Panc1 (cell line): ENCODE data around the gene SPINK14. TPM values are rescaled to one million over a fixed set of nuclear protein-coding genes. Genes with fewer than 3 reads are reported as not detected.

Experiments used
- ATAC-seq: fragments of 200-7000 bp; cut with Tn5 transposase; 2 replicates; pipeline ENCODE4 v1.9.1; 2020; ENCODE audit warnings: mild to moderate bottlenecking, moderate library complexity
- BruUV-seq: library from RNA; stranded (reverse); fragments of 400-500 nt; replicated peaks from 2 replicates; lab custom pipeline; 2021; lab: Mats Ljungman, UMichigan
- CTCF ChIA-PET: fragments of 300-600 bp; sonication (Branson Sonifier 250); formaldehyde crosslinking; loops from one replicate; lab custom pipeline; 2022; ENCODE audit warnings: antibody characterized with exemption; lab: Charles Lee
- POLR2A ChIA-PET: fragments of 300-600 bp; sonication (Branson Sonifier 250); formaldehyde crosslinking; loops from one replicate; lab custom pipeline; 2022; ENCODE audit warnings: antibody characterized with exemption; lab: Charles Lee
- DNase-seq: peaks from one replicate; pipeline ENCODE4 v3.0.0-alpha.2; 2010; ENCODE audit warnings: low read depth, low spot score
- H3K27ac ChIP-seq: 2 replicates; pipeline ENCODE4 v1.5.1; 2011; ENCODE audit warnings: mild to moderate bottlenecking, low read length, inconsistent platforms
- H3K27me3 ChIP-seq: fragments of 200-500 bp; sonication (Bioruptor generic); 2 replicates; pipeline ENCODE4 v1.6.0; 2014; ENCODE audit warnings: low read length, inconsistent platforms; ENCODE audit not compliant: control insufficient read depth, insufficient read depth
- H3K36me3 ChIP-seq: fragments of 200-500 bp; sonication (Bioruptor generic); 2 replicates; pipeline ENCODE4 v1.5.1; 2014; ENCODE audit warnings: inconsistent platforms, mild to moderate bottlenecking, low read length, moderate library complexity; ENCODE audit not compliant: control insufficient read depth, insufficient read depth
- H3K4me1 ChIP-seq: 2 replicates; pipeline ENCODE4 v1.5.1; 2011; ENCODE audit warnings: inconsistent platforms, mild to moderate bottlenecking, low read length, moderate library complexity; ENCODE audit not compliant: control insufficient read depth, insufficient read depth
- H3K4me3 ChIP-seq, 2 experiments: 2 replicates each; pipeline ENCODE4 v1.5.1; 2011 to 2012; ENCODE audit warnings: low read depth in 2 of 2, low read length in 2 of 2, mild to moderate bottlenecking in 2 of 2, inconsistent platforms in 1 of 2, moderate library complexity in 1 of 2
- H3K9me3 ChIP-seq: fragments of 200-500 bp; sonication (Bioruptor generic); 2 replicates; pipeline ENCODE4 v1.5.1; 2014; ENCODE audit warnings: low read depth, mild to moderate bottlenecking, inconsistent platforms, low read length, moderate library complexity; ENCODE audit not compliant: control insufficient read depth, insufficient read depth
- POLR2AphosphoS5 ChIP-seq: IDR thresholded peaks from 2 replicates; pipeline ENCODE4 v1.6.1; 2012; ENCODE audit warnings: mild to moderate bottlenecking, low read depth, low read length, moderate library complexity
- SIN3A ChIP-seq: IDR thresholded peaks from 2 replicates; pipeline ENCODE4 v1.6.1; 2012; ENCODE audit warnings: low read depth, mild to moderate bottlenecking, low read length, moderate library complexity, borderline replicate concordance; ENCODE audit not compliant: insufficient read depth
- TCF7L2 ChIP-seq: IDR thresholded peaks from 2 replicates; pipeline ENCODE4 v1.6.1; 2011; ENCODE audit warnings: mild to moderate bottlenecking, low read depth, low read length, inconsistent platforms
- in situ Hi-C: cut with HindIII; loops from 2 replicates; pipeline ENCODE4 v1.10.0; 2016; ENCODE audit warnings: low sequenced_read_pairs, low pct_unique_long_range_greater_than_20kb
- intact Hi-C: fragments of 100-400 bp; cut with micrococcal nuclease; formaldehyde crosslinking; loops from one replicate; pipeline ENCODE4 v1.10.0; 2022; ENCODE audit not compliant: unreplicated experiment
- total RNA-seq: library from RNA; stranded (reverse); gene quantifications from one replicate; pipeline ENCODE4 v1.2.1, GENCODE V29; 2021; ENCODE audit not compliant: unreplicated experiment
- TF ChIP-seq, protein P1 (sequence below), 2 experiments: IDR thresholded peaks; 2 replicates each; pipeline ENCODE4 v1.6.1; 2011 to 2012; ENCODE audit warnings: low read depth in 2 of 2, control low read depth in 1 of 2, low read length in 1 of 2, mild to moderate bottlenecking in 1 of 2, moderate library complexity in 1 of 2; ENCODE audit not compliant: insufficient read depth in 1 of 2
- TF ChIP-seq, protein P2 (sequence below): fragments of 450-650 bp; IDR thresholded peaks from 2 replicates; pipeline ENCODE4 v1.5.1; 2017; ENCODE audit warnings: mild to moderate bottlenecking

The SPINK14 gene
- total RNA-seq, 1 experiment from 2014 or later = not detected

- Histone ChIP-seq H3K4me1 (no peaks in the 10 kb centered on the region), H3K27me3 (no peaks in the 10 kb centered on the region), H3K36me3 (no peaks in the 10 kb centered on the region), H3K9me3 (no peaks in the 10 kb centered on the region), H3K4me3 (no peak within 1 kb of the TSS), H3K27ac (no peak within 1 kb of the TSS)
- no TSS peak for BruUV-seq
- ChIA-PET POLR2A (no interaction called here), CTCF (no interaction called here)
- TF ChIP-seq, protein P1, sequence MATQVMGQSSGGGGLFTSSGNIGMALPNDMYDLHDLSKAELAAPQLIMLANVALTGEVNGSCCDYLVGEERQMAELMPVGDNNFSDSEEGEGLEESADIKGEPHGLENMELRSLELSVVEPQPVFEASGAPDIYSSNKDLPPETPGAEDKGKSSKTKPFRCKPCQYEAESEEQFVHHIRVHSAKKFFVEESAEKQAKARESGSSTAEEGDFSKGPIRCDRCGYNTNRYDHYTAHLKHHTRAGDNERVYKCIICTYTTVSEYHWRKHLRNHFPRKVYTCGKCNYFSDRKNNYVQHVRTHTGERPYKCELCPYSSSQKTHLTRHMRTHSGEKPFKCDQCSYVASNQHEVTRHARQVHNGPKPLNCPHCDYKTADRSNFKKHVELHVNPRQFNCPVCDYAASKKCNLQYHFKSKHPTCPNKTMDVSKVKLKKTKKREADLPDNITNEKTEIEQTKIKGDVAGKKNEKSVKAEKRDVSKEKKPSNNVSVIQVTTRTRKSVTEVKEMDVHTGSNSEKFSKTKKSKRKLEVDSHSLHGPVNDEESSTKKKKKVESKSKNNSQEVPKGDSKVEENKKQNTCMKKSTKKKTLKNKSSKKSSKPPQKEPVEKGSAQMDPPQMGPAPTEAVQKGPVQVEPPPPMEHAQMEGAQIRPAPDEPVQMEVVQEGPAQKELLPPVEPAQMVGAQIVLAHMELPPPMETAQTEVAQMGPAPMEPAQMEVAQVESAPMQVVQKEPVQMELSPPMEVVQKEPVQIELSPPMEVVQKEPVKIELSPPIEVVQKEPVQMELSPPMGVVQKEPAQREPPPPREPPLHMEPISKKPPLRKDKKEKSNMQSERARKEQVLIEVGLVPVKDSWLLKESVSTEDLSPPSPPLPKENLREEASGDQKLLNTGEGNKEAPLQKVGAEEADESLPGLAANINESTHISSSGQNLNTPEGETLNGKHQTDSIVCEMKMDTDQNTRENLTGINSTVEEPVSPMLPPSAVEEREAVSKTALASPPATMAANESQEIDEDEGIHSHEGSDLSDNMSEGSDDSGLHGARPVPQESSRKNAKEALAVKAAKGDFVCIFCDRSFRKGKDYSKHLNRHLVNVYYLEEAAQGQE (IDR thresholded peaks at IDR 0.05; ENCODE audit: insufficient read depth in 1 of 2, low read depth in 2 of 2, low read length in 1 of 2) = no peak
- TF ChIP-seq, protein P2, sequence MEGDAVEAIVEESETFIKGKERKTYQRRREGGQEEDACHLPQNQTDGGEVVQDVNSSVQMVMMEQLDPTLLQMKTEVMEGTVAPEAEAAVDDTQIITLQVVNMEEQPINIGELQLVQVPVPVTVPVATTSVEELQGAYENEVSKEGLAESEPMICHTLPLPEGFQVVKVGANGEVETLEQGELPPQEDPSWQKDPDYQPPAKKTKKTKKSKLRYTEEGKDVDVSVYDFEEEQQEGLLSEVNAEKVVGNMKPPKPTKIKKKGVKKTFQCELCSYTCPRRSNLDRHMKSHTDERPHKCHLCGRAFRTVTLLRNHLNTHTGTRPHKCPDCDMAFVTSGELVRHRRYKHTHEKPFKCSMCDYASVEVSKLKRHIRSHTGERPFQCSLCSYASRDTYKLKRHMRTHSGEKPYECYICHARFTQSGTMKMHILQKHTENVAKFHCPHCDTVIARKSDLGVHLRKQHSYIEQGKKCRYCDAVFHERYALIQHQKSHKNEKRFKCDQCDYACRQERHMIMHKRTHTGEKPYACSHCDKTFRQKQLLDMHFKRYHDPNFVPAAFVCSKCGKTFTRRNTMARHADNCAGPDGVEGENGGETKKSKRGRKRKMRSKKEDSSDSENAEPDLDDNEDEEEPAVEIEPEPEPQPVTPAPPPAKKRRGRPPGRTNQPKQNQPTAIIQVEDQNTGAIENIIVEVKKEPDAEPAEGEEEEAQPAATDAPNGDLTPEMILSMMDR = no peak
- TF ChIP-seq SIN3A (no peak), TCF7L2 (no peak), POLR2AphosphoS5 (no peak)
- in situ Hi-C loops = no loop called here
- DNase-seq (no peak), ATAC-seq (no peak)
- intact Hi-C loops = no loop called here
Measured at GRCh38 chr5:148202531-148203203, 34.3 kb downstream of the SPINK14 start, which contains the start of gene SPINK6. TSS of gene SPINK6 (plus strand) at chr5:148203042. CDS start at chr5:148203097, 55 bp downstream.

- intact Hi-C loops (no loop called here), in situ Hi-C loops (no loop called here)
- ATAC-seq (no peak), DNase-seq (no peak)
- ChIA-PET POLR2A (no interaction called here), CTCF (no interaction called here)
- H3K4me1 ChIP-seq = no peaks in the 10 kb centered on the region
- no TSS peak for BruUV-seq
- H3K27ac ChIP-seq = no peak overlapping the region
- H3K36me3 ChIP-seq = no peaks in the 10 kb centered on the region; the same call in 1 of the 2 replicates
- TF ChIP-seq POLR2AphosphoS5 = no peak
- TF ChIP-seq TCF7L2 = no peak
- TF ChIP-seq, protein P1 (IDR thresholded peaks at IDR 0.05; ENCODE audit: insufficient read depth in 1 of 2, low read depth in 2 of 2, low read length in 1 of 2) = no peak
- TF ChIP-seq SIN3A = no peak
- TF ChIP-seq, protein P2 = no peak
- no peak overlapping the region for H3K4me3 ChIP-seq
- H3K9me3 ChIP-seq = no peaks in the 10 kb centered on the region
- no peaks in the 10 kb centered on the region for H3K27me3 ChIP-seq
Measured at GRCh38 chr5:148205044-148205806, 36.9 kb downstream of the SPINK14 start.
